CD4-positive, CD25-positive, alpha-beta regulatory T cell (primary cell): Measurements from ENCODE around the gene LIMS2. TPM values are rescaled to one million over a fixed set of nuclear protein-coding genes. Genes with fewer than 3 reads are reported as not detected.

Source experiments
- ATAC-seq, 2 donors: fragments of 150-1000 bp; cut with Tn5 transposase; one replicate each; pipeline ENCODE4 v1.10.0; 2021; ENCODE audit warnings: low read depth in 2 of 2, moderate number of reproducible peaks in 2 of 2, moderate library complexity in 1 of 2
- DNase-seq, 3 donors: peaks; one replicate each; pipeline versions ENCODE4 v3.0.0 to v3.0.0-alpha.2; 2012 to 2022; ENCODE audit warnings: mixed read lengths in 1 of 3
- H3K27ac ChIP-seq: one replicate; pipeline ENCODE4 v1.7.0; 2013; ENCODE audit warnings: mild to moderate bottlenecking, low read length; ENCODE audit not compliant: insufficient read depth, poor library complexity, severe bottlenecking
- H3K27me3 ChIP-seq: one replicate; pipeline ENCODE4 v1.7.0; 2013; ENCODE audit warnings: low read length; ENCODE audit not compliant: control insufficient read depth, insufficient read depth
- H3K36me3 ChIP-seq: one replicate; pipeline ENCODE4 v1.7.0; 2013; ENCODE audit warnings: mild to moderate bottlenecking, low read length, moderate library complexity; ENCODE audit not compliant: control insufficient read depth, insufficient read depth
- H3K4me1 ChIP-seq: 2 replicates; pipeline ENCODE4 v1.7.0; 2013; ENCODE audit warnings: mild to moderate bottlenecking, low read length; ENCODE audit not compliant: insufficient read depth, control insufficient read depth, poor library complexity, severe bottlenecking
- H3K4me3 ChIP-seq: one replicate; pipeline ENCODE4 v1.7.0; 2013; ENCODE audit warnings: low read depth, mild to moderate bottlenecking, low read length, moderate library complexity
- H3K9me3 ChIP-seq, 2 experiments: 1 replicate in 1 of 2; 2 replicates in 1 of 2; pipeline ENCODE4 v1.7.0; 2013; ENCODE audit warnings: low read length in 2 of 2, mild to moderate bottlenecking in 1 of 2, moderate library complexity in 1 of 2; ENCODE audit not compliant: control insufficient read depth in 2 of 2
- H3K27ac Mint-ChIP-seq, 3 donors: one replicate each; pipeline ENCODE4 v1.8.0; 2020 to 2022; ENCODE audit warnings: mild to moderate bottlenecking in 3 of 3, mixed read lengths in 3 of 3, moderate library complexity in 2 of 3
- H3K27me3 Mint-ChIP-seq: one replicate; pipeline ENCODE4 v1.8.0; 2022; ENCODE audit warnings: mild to moderate bottlenecking, mixed read lengths
- H3K36me3 Mint-ChIP-seq: one replicate; pipeline ENCODE4 v1.8.0; 2020; ENCODE audit warnings: mixed read lengths
- H3K4me1 Mint-ChIP-seq, 4 donors: one replicate each; pipeline ENCODE4 v1.8.0; 2020 to 2022; ENCODE audit warnings: mixed read lengths in 4 of 4, mild to moderate bottlenecking in 1 of 4
- H3K4me3 Mint-ChIP-seq, 4 donors: one replicate each; pipeline ENCODE4 v1.8.0; 2020 to 2022; ENCODE audit warnings: mild to moderate bottlenecking in 4 of 4, mixed read lengths in 4 of 4, moderate library complexity in 3 of 4
- H3K9me3 Mint-ChIP-seq, 7 donors: one replicate each; pipeline ENCODE4 v1.8.0; 2020 to 2022; ENCODE audit warnings: mixed read lengths in 7 of 7, mild to moderate bottlenecking in 3 of 7, moderate library complexity in 2 of 7
- polyA plus RNA-seq, 4 donors: library from polyadenylated mRNA; unstranded; fragments of 300-500 nt; fragmentation: Illumina TruSeq; gene quantifications; one replicate each; pipeline ENCODE4 v1.2.3, GENCODE V29; 2021
- total RNA-seq: library from RNA; stranded (reverse); gene quantifications from one replicate; pipeline ENCODE4 v1.2.3, GENCODE V29; 2022

LIMS2 gene
- total and polyA plus RNA-seq, 5 donors from 2014 or later: 10.8 to 23.8 (median 15.4) TPM

DNA sequence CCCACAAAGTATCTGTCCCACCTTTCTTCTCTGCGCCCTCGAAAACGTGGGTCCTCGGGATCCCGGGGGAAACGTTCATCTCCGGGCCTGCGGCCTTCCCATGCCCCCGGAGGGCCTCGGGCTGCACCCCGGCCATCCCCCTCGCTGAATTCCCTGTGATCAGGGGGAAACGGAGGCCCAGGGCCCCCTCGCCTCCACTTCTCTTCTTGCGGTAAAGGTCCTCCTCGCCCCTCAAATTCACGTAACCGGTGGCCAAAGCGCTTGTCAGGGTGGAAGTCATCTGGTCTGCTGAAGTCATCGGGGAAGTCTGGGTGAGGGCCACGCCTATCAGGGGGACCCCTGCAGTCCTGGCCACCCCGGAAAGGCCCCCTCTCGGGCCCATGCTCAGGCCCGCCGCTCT lies 38.2 kb upstream of the LIMS2 start:
- no peaks in the 10 kb centered on the region for H3K9me3 ChIP-seq
- H3K4me1 ChIP-seq: no peaks in the 10 kb centered on the region
- ATAC-seq: no peak
- peaks cover 42% of the 10 kb centered on the region for H3K36me3 ChIP-seq
- Mint-ChIP-seq H3K27ac (no peak overlapping the region), H3K9me3 (no peaks in the 10 kb centered on the region), H3K27me3 (no peaks in the 10 kb centered on the region), H3K36me3 (peaks cover 35% of the 10 kb centered on the region), H3K4me3 (peak overlapping the region in 1 of 4 donors; percentile 15), H3K4me1 (peaks cover 0 to 8% (median 4%) of the 10 kb centered on the region in 4 donors)
- no peak overlapping the region for H3K27ac ChIP-seq
- DNase-seq: no peak
- no peaks in the 10 kb centered on the region for H3K27me3 ChIP-seq
- H3K4me3 ChIP-seq: no peak overlapping the region

GRCh38 chr2:127712999-127713398 lies 37.7 kb upstream of the LIMS2 start:
- Histone ChIP-seq H3K9me3 (no peaks in the 10 kb centered on the region), H3K4me1 (no peaks in the 10 kb centered on the region), H3K36me3 (peaks cover 42% of the 10 kb centered on the region), H3K27me3 (no peaks in the 10 kb centered on the region), H3K4me3 (no peak overlapping the region), H3K27ac (no peak overlapping the region)
- Mint-ChIP-seq H3K36me3 (peaks cover 33% of the 10 kb centered on the region), H3K4me1 (peaks cover 0 to 5% (median 2%) of the 10 kb centered on the region in 4 donors), H3K27me3 (no peaks in the 10 kb centered on the region), H3K27ac (peak overlapping the region in 1 of 3 donors; percentile 26), H3K4me3 (no peak overlapping the region), H3K9me3 (no peaks in the 10 kb centered on the region)
- ATAC-seq: no peak
- DNase-seq: no peak

DNA sequence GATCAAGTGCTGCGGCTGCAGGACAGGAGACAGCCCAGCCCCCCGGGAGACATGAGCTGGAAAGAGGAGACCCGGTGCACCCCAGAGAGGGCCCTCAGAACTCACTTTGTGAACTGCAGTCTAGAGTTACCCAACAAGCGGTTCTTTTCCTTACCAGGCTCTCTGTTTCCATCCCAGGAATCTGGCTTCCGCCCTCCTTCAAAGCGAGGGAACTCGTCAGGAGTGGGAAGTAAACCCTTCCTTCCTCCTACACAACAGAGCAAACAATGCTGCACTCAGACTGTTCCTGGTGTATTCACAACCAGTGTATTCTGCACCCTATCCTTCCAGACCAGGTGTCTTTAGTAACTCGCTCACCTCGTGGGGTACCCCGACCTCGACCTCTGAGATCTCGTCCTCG lies 34.0 kb upstream of the LIMS2 start:
- Histone ChIP-seq H3K4me3 (no peak overlapping the region), H3K9me3 (no peaks in the 10 kb centered on the region), H3K27me3 (no peaks in the 10 kb centered on the region), H3K36me3 (peaks cover 54% of the 10 kb centered on the region), H3K4me1 (peaks cover 8% of the 10 kb centered on the region), H3K27ac (no peak overlapping the region)
- no peak overlapping the region for H3K4me3 Mint-ChIP-seq
- no peak for DNase-seq
- H3K36me3 Mint-ChIP-seq: peaks cover 34% of the 10 kb centered on the region
- no peaks in the 10 kb centered on the region for H3K9me3 Mint-ChIP-seq
- no peak overlapping the region for H3K27ac Mint-ChIP-seq
- peaks cover 10 to 27% (median 13%) of the 10 kb centered on the region in 4 donors for H3K4me1 Mint-ChIP-seq
- ATAC-seq: no peak
- H3K27me3 Mint-ChIP-seq: no peaks in the 10 kb centered on the region

GRCh38 chr2:127707890-127708648 lies 32.7 kb upstream of the LIMS2 start:
- ATAC-seq: no peak
- Histone ChIP-seq H3K27ac (no peak overlapping the region), H3K36me3 (peaks cover 49% of the 10 kb centered on the region), H3K27me3 (no peaks in the 10 kb centered on the region), H3K4me1 (peaks cover 20% of the 10 kb centered on the region), H3K4me3 (no peak overlapping the region), H3K9me3 (no peaks in the 10 kb centered on the region)
- Mint-ChIP-seq H3K9me3 (no peaks in the 10 kb centered on the region), H3K4me1 (peaks cover 14 to 38% (median 19%) of the 10 kb centered on the region in 4 donors), H3K27ac (no peak overlapping the region), H3K27me3 (no peaks in the 10 kb centered on the region), H3K36me3 (peaks cover 32% of the 10 kb centered on the region), H3K4me3 (no peak overlapping the region)
- no peak for DNase-seq

- Mint-ChIP-seq H3K27ac (peak overlapping the region in 1 of 3 donors; percentile 20), H3K4me3 (peak overlapping the region in 1 of 4 donors; percentile 47), H3K36me3 (peaks cover 34% of the 10 kb centered on the region), H3K27me3 (no peaks in the 10 kb centered on the region), H3K9me3 (no peaks in the 10 kb centered on the region), H3K4me1 (peaks cover 23 to 46% (median 28%) of the 10 kb centered on the region in 4 donors)
- peaks cover 49% of the 10 kb centered on the region for H3K36me3 ChIP-seq
- peaks cover 29% of the 10 kb centered on the region for H3K4me1 ChIP-seq
- no peaks in the 10 kb centered on the region for H3K9me3 ChIP-seq
- no peak overlapping the region for H3K4me3 ChIP-seq
- ATAC-seq: no peak
- no peak overlapping the region for H3K27ac ChIP-seq
- no peak for DNase-seq
- no peaks in the 10 kb centered on the region for H3K27me3 ChIP-seq
These were observed 31.1 kb upstream of the LIMS2 start for GRCh38 chr2:127706215-127706990.

DNA sequence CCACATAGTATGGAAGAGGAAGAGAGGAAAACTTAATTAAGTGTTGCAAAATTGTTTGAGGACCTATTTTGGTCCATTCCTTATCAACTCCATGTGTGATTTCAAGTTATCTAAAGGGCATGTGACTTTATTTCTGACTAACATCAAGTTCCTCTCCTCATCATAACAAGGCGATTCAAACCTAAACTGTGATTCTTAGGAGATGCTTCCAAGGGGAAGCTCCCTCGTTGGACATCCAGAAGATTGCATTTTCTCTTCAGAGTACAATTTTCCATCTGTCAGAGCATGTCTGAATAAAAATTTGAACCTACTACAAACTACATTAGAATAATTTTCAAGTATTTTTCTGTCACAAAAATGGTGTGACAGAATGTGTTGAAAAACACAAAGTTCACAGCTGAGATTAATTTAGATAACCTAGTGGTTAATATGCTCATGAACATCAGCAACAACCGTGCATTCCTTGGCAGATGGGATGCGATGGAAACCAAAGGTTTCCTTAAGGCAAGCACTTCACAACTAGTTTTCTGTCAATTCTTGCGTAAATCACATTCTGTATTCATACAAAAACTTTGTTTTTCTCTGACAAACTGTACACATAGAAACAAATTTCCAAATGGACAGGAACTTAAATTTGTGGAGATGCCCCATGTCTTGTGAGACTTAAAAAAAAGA lies 30.2 kb upstream of the LIMS2 start:
- Mint-ChIP-seq H3K27me3 (no peaks in the 10 kb centered on the region), H3K9me3 (no peaks in the 10 kb centered on the region), H3K4me3 (peak overlapping the region; percentile 22 to 79 (median 48)), H3K36me3 (peaks cover 30% of the 10 kb centered on the region), H3K4me1 (peaks cover 25 to 50% (median 33%) of the 10 kb centered on the region in 4 donors), H3K27ac (peak overlapping the region in 2 of 3 donors; percentile 2 to 9)
- Histone ChIP-seq H3K4me1 (peaks cover 35% of the 10 kb centered on the region), H3K27me3 (no peaks in the 10 kb centered on the region), H3K36me3 (peaks cover 49% of the 10 kb centered on the region), H3K9me3 (no peaks in the 10 kb centered on the region), H3K27ac (no peak overlapping the region), H3K4me3 (no peak overlapping the region)
- DNase-seq (no peak), ATAC-seq (no peak)

GRCh38 chr2:127704641-127705390 lies 29.5 kb upstream of the LIMS2 start:
- peaks cover 39% of the 10 kb centered on the region for H3K4me1 ChIP-seq
- ATAC-seq (no peak), DNase-seq (no peak)
- no peaks in the 10 kb centered on the region for H3K9me3 ChIP-seq
- H3K9me3 Mint-ChIP-seq: no peaks in the 10 kb centered on the region
- peaks cover 30% of the 10 kb centered on the region for H3K36me3 Mint-ChIP-seq
- H3K36me3 ChIP-seq: peaks cover 44% of the 10 kb centered on the region
- H3K27me3 Mint-ChIP-seq: no peaks in the 10 kb centered on the region
- peak overlapping the region; percentile 27 for H3K4me3 ChIP-seq
- H3K4me3 Mint-ChIP-seq: peak overlapping the region; percentile 56 to 86 (median 76)
- no peaks in the 10 kb centered on the region for H3K27me3 ChIP-seq
- peak overlapping the region; percentile 2 to 49 (median 9) for H3K27ac Mint-ChIP-seq
- no peak overlapping the region for H3K27ac ChIP-seq
- H3K4me1 Mint-ChIP-seq: peaks cover 28 to 55% (median 36%) of the 10 kb centered on the region in 4 donors
